Astrocyte of the hippocampus (primary cell): ENCODE measurements around the gene MEP1B.
"Not testable (repeated sequence)": the region's sequence is repeated elsewhere in the genome, so short reads cannot be mapped to it uniquely, and the experiment has no call there.

ENCODE experiments used
- DNase-seq: peaks from one replicate; pipeline ENCODE4 v3.0.0; 2011; ENCODE audit warnings: low read depth, low spot score

MEP1B gene

GRCh38 chr18:32189790-32190189, at the start of gene MEP1B:
TSS of gene MEP1B (plus strand) at chr18:32190039. CDS start at chr18:32190071, 32 bp downstream.
- DNase-seq: no peak

- DNase-seq: no peak
Measured at GRCh38 chr18:32148185-32148870, 41.5 kb upstream of the MEP1B start.

- DNase-seq: no peak
Measured at GRCh38 chr18:32152705-32153448, 37.0 kb upstream of the MEP1B start.

GRCh38 chr18:32156855-32157254, 33.0 kb upstream of the MEP1B start:
- DNase-seq: no peak

GRCh38 chr18:32157580-32157979, 32.3 kb upstream of the MEP1B start:
- DNase-seq: no peak

- DNase-seq: peak; percentile 93
Measured at GRCh38 chr18:32158108-32158624, 31.7 kb upstream of the MEP1B start.

- not testable (repeated sequence) for DNase-seq
Measured at GRCh38 chr18:32158631-32159030, 31.2 kb upstream of the MEP1B start.

GRCh38 chr18:32160547-32160946, 29.3 kb upstream of the MEP1B start:
- no peak for DNase-seq

GRCh38 chr18:32167980-32168730, 21.7 kb upstream of the MEP1B start:
- peak; percentile 43 for DNase-seq

- no peak for DNase-seq
Measured at GRCh38 chr18:32173654-32174053, 16.2 kb upstream of the MEP1B start.

- no peak for DNase-seq
Measured at GRCh38 chr18:32174719-32175118, 15.1 kb upstream of the MEP1B start.

- peak; percentile 27 for DNase-seq
Measured at GRCh38 chr18:32175265-32175664, 14.6 kb upstream of the MEP1B start.

GRCh38 chr18:32176745-32177144, 13.1 kb upstream of the MEP1B start:
- DNase-seq: not testable (repeated sequence)

- no peak for DNase-seq
Measured at GRCh38 chr18:32177530-32177929, 12.3 kb upstream of the MEP1B start.

- DNase-seq: no peak
Measured at GRCh38 chr18:32183503-32183902, 6.3 kb upstream of the MEP1B start.

- DNase-seq: no peak
Measured at GRCh38 chr18:32190209-32190608, 370 bp downstream of the MEP1B start.

- no peak for DNase-seq
Measured at GRCh38 chr18:32195881-32196815, 6.3 kb downstream of the MEP1B start.

- peak; percentile 2 for DNase-seq
Measured at GRCh38 chr18:32200766-32201165, 10.9 kb downstream of the MEP1B start.

GRCh38 chr18:32201948-32202672, 12.3 kb downstream of the MEP1B start:
- no peak for DNase-seq

- DNase-seq: no peak
Measured at GRCh38 chr18:32208023-32208422, 18.2 kb downstream of the MEP1B start.
